Uterus (tissue), 4 donors: ENCODE results near the gene ICAM3. TPM values are rescaled to one million over a fixed set of nuclear protein-coding genes. Genes with fewer than 3 reads are reported as not detected.

Source experiments
- DNase-seq, 2 donors: peaks; one replicate each; pipeline ENCODE4 v3.0.0-alpha.2; 2019 to 2020
- H3K27ac ChIP-seq, 2 donors: fragments of 200-600 bp; sonication (generic); 1 replicate in 1 of 2; 2 replicates in 1 of 2; pipeline ENCODE4 v1.5.1; 2016 to 2018
- H3K27me3 ChIP-seq, 2 donors: fragments of 200-600 bp; sonication (generic); one replicate each; pipeline ENCODE4 v1.5.1; 2018 to 2019; ENCODE audit warnings: control low read depth in 1 of 2
- H3K36me3 ChIP-seq, 2 donors: fragments of 200-600 bp; sonication (generic); one replicate each; pipeline ENCODE4 v1.5.1; 2019; ENCODE audit warnings: control low read depth in 1 of 2
- H3K4me1 ChIP-seq, 2 donors: fragments of 200-600 bp; sonication (generic); one replicate each; pipeline ENCODE4 v1.5.1; 2018 to 2019; ENCODE audit warnings: control low read depth in 1 of 2
- H3K4me3 ChIP-seq, 2 donors: fragments of 200-600 bp; sonication (generic); 1 replicate in 1 of 2; 2 replicates in 1 of 2; pipeline ENCODE4 v1.5.1; 2018 to 2019; ENCODE audit warnings: mild to moderate bottlenecking in 1 of 2
- H3K9me3 ChIP-seq, 2 donors: fragments of 200-600 bp; sonication (generic); one replicate each; pipeline ENCODE4 v1.5.1; 2019; ENCODE audit warnings: control low read depth in 1 of 2
- POLR2A ChIP-seq, 2 donors: fragments of 450-650 bp; IDR thresholded peaks; one replicate each; pipeline ENCODE4 v1.6.1; 2016; ENCODE audit warnings: antibody characterized with exemption in 2 of 2, mild to moderate bottlenecking in 1 of 2, moderate library complexity in 1 of 2
- intact Hi-C: fragments of 100-400 bp; cut with DNase I; formaldehyde crosslinking; loops from one replicate; pipeline ENCODE4 v1.15.1; 2023; ENCODE audit warnings: low total_unique reads
- small RNA-seq: library from RNA; depleted of rRNA; stranded (forward); fragments of <200 nt; gene quantifications from one replicate; pipeline ENCODE3, GENCODE V24; 2016
- total RNA-seq, 4 donors: library from RNA; depleted of rRNA in 3 of 4; stranded (reverse); fragments of >200 nt in 3 of 4; gene quantifications; one replicate each; pipeline versions ENCODE4 v1.1.0 to v1.2.4, GENCODE V29; 2014 to 2023
- TF ChIP-seq, protein P1 (sequence below), 4 experiments: fragments of 200-600 bp in 2 of 4; fragments of 450-650 bp in 2 of 4; sonication (generic) in 2 of 4; IDR thresholded peaks; one replicate each; pipeline ENCODE4 v1.5.1; 2016 to 2019; ENCODE audit warnings: antibody characterized with exemption in 4 of 4, mild to moderate bottlenecking in 2 of 4, moderate library complexity in 1 of 4
- donor health status: DM: yes; HTN: yes; CAD: no.

Gene ICAM3
- total RNA-seq, 4 donors from 2014 or later, result 3.0 to 65.3 (median 6.2) TPM

DNA sequence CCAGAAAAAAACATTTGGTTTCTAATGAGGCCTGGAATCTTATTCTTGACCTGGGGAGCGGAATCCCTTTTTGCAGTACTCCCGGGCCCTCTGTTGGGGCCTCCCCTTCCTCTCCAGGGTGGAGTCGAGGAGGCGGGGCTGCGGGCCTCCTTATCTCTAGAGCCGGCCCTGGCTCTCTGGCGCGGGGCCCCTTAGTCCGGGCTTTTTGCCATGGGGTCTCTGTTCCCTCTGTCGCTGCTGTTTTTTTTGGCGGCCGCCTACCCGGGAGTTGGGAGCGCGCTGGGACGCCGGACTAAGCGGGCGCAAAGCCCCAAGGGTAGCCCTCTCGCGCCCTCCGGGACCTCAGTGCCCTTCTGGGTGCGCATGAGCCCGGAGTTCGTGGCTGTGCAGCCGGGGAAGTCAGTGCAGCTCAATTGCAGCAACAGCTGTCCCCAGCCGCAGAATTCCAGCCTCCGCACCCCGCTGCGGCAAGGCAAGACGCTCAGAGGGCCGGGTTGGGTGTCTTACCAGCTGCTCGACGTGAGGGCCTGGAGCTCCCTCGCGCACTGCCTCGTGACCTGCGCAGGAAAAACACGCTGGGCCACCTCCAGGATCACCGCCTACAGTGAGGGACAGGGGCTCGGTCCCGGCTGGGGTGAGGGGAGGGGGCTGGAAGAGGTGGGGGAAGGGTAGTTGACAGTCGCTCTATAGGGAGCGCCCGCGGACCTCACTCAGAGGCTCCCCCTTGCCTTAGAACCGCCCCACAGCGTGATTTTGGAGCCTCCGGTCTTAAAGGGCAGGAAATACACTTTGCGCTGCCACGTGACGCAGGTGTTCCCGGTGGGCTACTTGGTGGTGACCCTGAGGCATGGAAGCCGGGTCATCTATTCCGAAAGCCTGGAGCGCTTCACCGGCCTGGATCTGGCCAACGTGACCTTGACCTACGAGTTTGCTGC lies 52.4 kb downstream of the ICAM3 start, which contains the start of gene ICAM4:
ICAM4 (plus strand) TSS at position 153 of the 935 bp plus-strand sequence; CDS start at position 211, 58 bp downstream.
- peaks cover 31 to 32% of the 10 kb centered on the region in 2 donors for H3K27me3 ChIP-seq
- intact Hi-C loops, result no loop called here

DNA sequence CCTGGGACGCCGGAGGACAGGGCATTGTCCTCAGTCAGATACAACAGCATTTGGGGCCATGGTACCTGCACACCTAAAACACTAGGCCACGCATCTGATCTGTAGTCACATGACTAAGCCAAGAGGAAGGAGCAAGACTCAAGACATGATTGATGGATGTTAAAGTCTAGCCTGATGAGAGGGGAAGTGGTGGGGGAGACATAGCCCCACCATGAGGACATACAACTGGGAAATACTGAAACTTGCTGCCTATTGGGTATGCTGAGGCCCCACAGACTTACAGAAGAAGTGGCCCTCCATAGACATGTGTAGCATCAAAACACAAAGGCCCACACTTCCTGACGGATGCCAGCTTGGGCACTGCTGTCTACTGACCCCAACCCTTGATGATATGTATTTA lies 54.0 kb downstream of the ICAM3 start:
- no peak for DNase-seq
- Histone ChIP-seq H3K27ac (no peak overlapping the region), H3K9me3 (no peaks in the 10 kb centered on the region), H3K36me3 (no peaks in the 10 kb centered on the region), H3K4me3 (no peak overlapping the region), H3K27me3 (peaks cover 22 to 24% of the 10 kb centered on the region in 2 donors), H3K4me1 (peaks cover 0 to 12% of the 10 kb centered on the region in 2 donors)
- no peak for TF ChIP-seq POLR2A (IDR thresholded peaks at IDR 0.05)
- TF ChIP-seq, protein P1, sequence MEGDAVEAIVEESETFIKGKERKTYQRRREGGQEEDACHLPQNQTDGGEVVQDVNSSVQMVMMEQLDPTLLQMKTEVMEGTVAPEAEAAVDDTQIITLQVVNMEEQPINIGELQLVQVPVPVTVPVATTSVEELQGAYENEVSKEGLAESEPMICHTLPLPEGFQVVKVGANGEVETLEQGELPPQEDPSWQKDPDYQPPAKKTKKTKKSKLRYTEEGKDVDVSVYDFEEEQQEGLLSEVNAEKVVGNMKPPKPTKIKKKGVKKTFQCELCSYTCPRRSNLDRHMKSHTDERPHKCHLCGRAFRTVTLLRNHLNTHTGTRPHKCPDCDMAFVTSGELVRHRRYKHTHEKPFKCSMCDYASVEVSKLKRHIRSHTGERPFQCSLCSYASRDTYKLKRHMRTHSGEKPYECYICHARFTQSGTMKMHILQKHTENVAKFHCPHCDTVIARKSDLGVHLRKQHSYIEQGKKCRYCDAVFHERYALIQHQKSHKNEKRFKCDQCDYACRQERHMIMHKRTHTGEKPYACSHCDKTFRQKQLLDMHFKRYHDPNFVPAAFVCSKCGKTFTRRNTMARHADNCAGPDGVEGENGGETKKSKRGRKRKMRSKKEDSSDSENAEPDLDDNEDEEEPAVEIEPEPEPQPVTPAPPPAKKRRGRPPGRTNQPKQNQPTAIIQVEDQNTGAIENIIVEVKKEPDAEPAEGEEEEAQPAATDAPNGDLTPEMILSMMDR (IDR thresholded peaks at IDR 0.05), result no peak
- intact Hi-C loops, result no loop called here

More for the DNA sequence above, 52.4 kb downstream of the ICAM3 start, which contains the start of gene ICAM4:
- no peaks in the 10 kb centered on the region for H3K9me3 ChIP-seq
- H3K4me1 ChIP-seq, result peaks cover 0 to 26% of the 10 kb centered on the region in 2 donors
- no peak within 1 kb of the TSS for H3K4me3 ChIP-seq
- H3K27ac ChIP-seq, result no peak within 1 kb of the TSS
- no peak for TF ChIP-seq POLR2A (IDR thresholded peaks at IDR 0.05)
- peak; percentile 45 to 48 for DNase-seq
- H3K36me3 ChIP-seq, result no peaks in the 10 kb centered on the region

DNA sequence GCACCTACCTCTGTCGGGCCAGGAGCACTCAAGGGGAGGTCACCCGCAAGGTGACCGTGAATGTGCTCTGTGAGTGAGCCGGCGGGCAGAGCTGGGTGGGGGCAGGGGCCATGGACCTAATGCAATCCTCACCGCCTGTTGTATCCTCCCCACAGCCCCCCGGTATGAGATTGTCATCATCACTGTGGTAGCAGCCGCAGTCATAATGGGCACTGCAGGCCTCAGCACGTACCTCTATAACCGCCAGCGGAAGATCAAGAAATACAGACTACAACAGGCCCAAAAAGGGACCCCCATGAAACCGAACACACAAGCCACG lies 54.5 kb downstream of the ICAM3 start:
- DNase-seq, result no peak
- Histone ChIP-seq H3K36me3 (no peaks in the 10 kb centered on the region), H3K4me1 (peaks cover 0 to 10% of the 10 kb centered on the region in 2 donors), H3K27me3 (peaks cover 19 to 24% of the 10 kb centered on the region in 2 donors), H3K27ac (no peak overlapping the region), H3K4me3 (no peak overlapping the region), H3K9me3 (no peaks in the 10 kb centered on the region)
- intact Hi-C loops, result no loop called here
- TF ChIP-seq, protein P1 (IDR thresholded peaks at IDR 0.05), result no peak
- TF ChIP-seq POLR2A (IDR thresholded peaks at IDR 0.05), result no peak

DNA sequence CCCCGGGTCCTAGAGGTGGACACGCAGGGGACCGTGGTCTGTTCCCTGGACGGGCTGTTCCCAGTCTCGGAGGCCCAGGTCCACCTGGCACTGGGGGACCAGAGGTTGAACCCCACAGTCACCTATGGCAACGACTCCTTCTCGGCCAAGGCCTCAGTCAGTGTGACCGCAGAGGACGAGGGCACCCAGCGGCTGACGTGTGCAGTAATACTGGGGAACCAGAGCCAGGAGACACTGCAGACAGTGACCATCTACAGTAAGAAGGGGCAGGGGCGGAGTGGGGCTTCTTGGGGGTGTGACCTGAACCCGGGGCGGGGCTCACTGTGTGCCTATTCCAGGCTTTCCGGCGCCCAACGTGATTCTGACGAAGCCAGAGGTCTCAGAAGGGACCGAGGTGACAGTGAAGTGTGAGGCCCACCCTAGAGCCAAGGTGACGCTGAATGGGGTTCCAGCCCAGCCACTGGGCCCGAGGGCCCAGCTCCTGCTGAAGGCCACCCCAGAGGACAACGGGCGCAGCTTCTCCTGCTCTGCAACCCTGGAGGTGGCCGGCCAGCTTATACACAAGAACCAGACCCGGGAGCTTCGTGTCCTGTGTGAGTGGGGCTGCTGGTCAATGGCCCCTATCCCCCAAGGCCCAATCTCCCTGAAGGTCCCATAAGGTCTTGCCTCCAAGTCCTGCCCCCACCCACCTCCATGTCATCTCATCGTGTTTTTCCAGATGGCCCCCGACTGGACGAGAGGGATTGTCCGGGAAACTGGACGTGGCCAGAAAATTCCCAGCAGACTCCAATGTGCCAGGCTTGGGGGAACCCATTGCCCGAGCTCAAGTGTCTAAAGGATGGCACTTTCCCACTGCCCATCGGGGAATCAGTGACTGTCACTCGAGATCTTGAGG lies 55.1 kb downstream of the ICAM3 start:
- H3K36me3 ChIP-seq, result no peaks in the 10 kb centered on the region
- no peak overlapping the region for H3K27ac ChIP-seq
- DNase-seq, result no peak
- intact Hi-C loops, result no loop called here
- H3K4me3 ChIP-seq, result no peak overlapping the region
- H3K27me3 ChIP-seq, result peaks cover 13 to 19% of the 10 kb centered on the region in 2 donors
- H3K4me1 ChIP-seq, result peaks cover 0 to 4% of the 10 kb centered on the region in 2 donors
- no peaks in the 10 kb centered on the region for H3K9me3 ChIP-seq
- TF ChIP-seq, protein P1 (IDR thresholded peaks at IDR 0.05), result no peak
- no peak for TF ChIP-seq POLR2A (IDR thresholded peaks at IDR 0.05)

Small RNAs within 50 kb of the gene (small RNA-seq; reads per million reads assigned to genes)
- not detected for gene AC011511.1
- gene AC011511.4, result not detected

Other genes with a start within 250 kb of the ICAM3 start
- gene ANGPTL6, start 236.9 kb downstream of the ICAM3 start, total RNA-seq, result 1 to 10 TPM in 1 of 4 donors, not detected in 3; 5.5 TPM
- 10 to 100 TPM in 3 of 4 donors, 1 to 10 TPM in 1; 5.6 to 54.8 (median 26.1) TPM for gene PPAN, start 233.3 kb downstream of the ICAM3 start, total RNA-seq
- gene P2RY11, start 227.9 kb downstream of the ICAM3 start, total RNA-seq, result 10 to 100 TPM in 1 of 4 donors, 1 to 10 TPM in 2, under 1 TPM in 1; 0.51 to 19.1 (median 4.4) TPM
- 100 to 1,000 TPM; 162 to 460 (median 226) TPM for gene EIF3G, start 219.7 kb downstream of the ICAM3 start, total RNA-seq
- gene DNMT1, start 144.7 kb downstream of the ICAM3 start, total RNA-seq, result 100 to 1,000 TPM in 1 of 4 donors, 10 to 100 TPM in 3; 37.6 to 134 (median 67.9) TPM
- 10 to 100 TPM in 3 of 4 donors, 1 to 10 TPM in 1; 1.3 to 32.5 (median 17.3) TPM for gene S1PR2, start 108.3 kb downstream of the ICAM3 start, total RNA-seq
- 10 to 100 TPM; 18.2 to 56.9 (median 31.1) TPM for gene MRPL4, start 87.4 kb downstream of the ICAM3 start, total RNA-seq
- 10 to 100 TPM in 3 of 4 donors, 1 to 10 TPM in 1; 6.5 to 32.8 (median 23.2) TPM for gene ICAM1, start 68.5 kb downstream of the ICAM3 start, total RNA-seq
- gene ICAM4, start 52.7 kb downstream of the ICAM3 start, total RNA-seq, result under 1 TPM in 1 of 4 donors, not detected in 3; 0.41 TPM
- gene ICAM5, start 49.7 kb downstream of the ICAM3 start, total RNA-seq, result under 1 TPM in 3 of 4 donors, not detected in 1; 0.07 to 0.88 (median 0.29) TPM
- 1 to 10 TPM in 2 of 4 donors, not detected in 2; 1.0 to 2.5 TPM for gene ZGLP1, start 29.8 kb downstream of the ICAM3 start, total RNA-seq
- 10 to 100 TPM in 1 of 4 donors, 1 to 10 TPM in 3; 1.5 to 12.7 (median 4.9) TPM for gene FDX2, start 23.6 kb downstream of the ICAM3 start, total RNA-seq
- gene RAVER1, start 6.1 kb downstream of the ICAM3 start, total RNA-seq, result 10 to 100 TPM in 3 of 4 donors, 1 to 10 TPM in 1; 7.4 to 42.4 (median 16.4) TPM
- 100 to 1,000 TPM in 1 of 4 donors, 10 to 100 TPM in 3; 22.0 to 112 (median 67.8) TPM for gene TYK2, start 40.9 kb upstream of the ICAM3 start, total RNA-seq
- 100 to 1,000 TPM in 2 of 4 donors, 10 to 100 TPM in 2; 41.5 to 163 (median 129) TPM for gene CDC37, start 63.9 kb upstream of the ICAM3 start, total RNA-seq
- gene PDE4A, start 80.9 kb upstream of the ICAM3 start, total RNA-seq, result 10 to 100 TPM in 1 of 4 donors, 1 to 10 TPM in 3; 3.2 to 10.6 (median 4.1) TPM
- gene KEAP1, start 163.7 kb upstream of the ICAM3 start, total RNA-seq, result 100 to 1,000 TPM in 1 of 4 donors, 10 to 100 TPM in 3; 39.7 to 127 (median 56.8) TPM
- gene S1PR5, start 177.8 kb upstream of the ICAM3 start, total RNA-seq, result 1 to 10 TPM in 2 of 4 donors, not detected in 2; 1.8 to 2.6 TPM
- gene ATG4D, start 204.3 kb upstream of the ICAM3 start, total RNA-seq, result 10 to 100 TPM in 2 of 4 donors, 1 to 10 TPM in 2; 4.4 to 22.1 (median 8.4) TPM
- gene KRI1, start 226.4 kb upstream of the ICAM3 start, total RNA-seq, result 100 to 1,000 TPM in 1 of 4 donors, 10 to 100 TPM in 2, 1 to 10 TPM in 1; 9.0 to 152 (median 27.6) TPM
- gene CDKN2D, start 229.4 kb upstream of the ICAM3 start, total RNA-seq, result 10 to 100 TPM in 1 of 4 donors, 1 to 10 TPM in 3; 7.7 to 14.6 (median 7.8) TPM
- gene AP1M2, start 247.7 kb upstream of the ICAM3 start, total RNA-seq, result 10 to 100 TPM in 2 of 4 donors, not detected in 2; 14.9 to 16.7 TPM